ENCODE results near the gene FYN. TPM values are rescaled to one million over a fixed set of nuclear protein-coding genes. Genes with fewer than 3 reads are reported as not detected.
A peak's percentile ranks its signal among the peaks of the same experiment; 100 is the strongest.
"Not testable (repeated sequence)": the region's sequence is repeated elsewhere in the genome, so short reads cannot be mapped to it uniquely, and the experiment has no call there.

FYN gene
- total RNA-seq, 1 experiment from 2014 or later = 26.6 TPM

- DNase-seq (ENCODE audit: low spot score) = no peak
Measured at GRCh38 chr6:111685058-111685457, 188.2 kb downstream of the FYN start.

- DNase-seq (ENCODE audit: low spot score) = peak; percentile 11
Measured at GRCh38 chr6:111683749-111684267, 189.4 kb downstream of the FYN start.

DNA sequence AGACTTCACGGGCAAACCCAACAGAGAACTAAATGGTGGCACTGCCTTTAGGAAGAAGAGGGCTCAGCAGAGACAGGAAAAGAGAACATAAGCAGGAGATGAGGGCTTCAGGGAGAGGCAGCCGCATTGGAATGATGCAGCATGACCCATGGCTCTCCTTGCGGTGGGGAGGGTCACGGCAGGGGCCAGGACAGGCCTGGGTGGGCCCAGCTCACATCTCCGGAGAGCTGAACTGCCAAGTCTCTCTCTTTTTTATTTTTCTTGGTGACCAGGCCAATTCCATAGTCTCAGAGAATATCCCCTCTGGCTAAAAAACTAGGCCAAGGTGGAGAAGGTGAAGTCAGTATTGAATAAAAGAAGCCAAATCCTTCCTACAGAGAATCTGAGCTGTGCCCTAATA lies 190.1 kb downstream of the FYN start:
- DNase-seq (ENCODE audit: low spot score) = no peak

GRCh38 chr6:111681860-111682259 lies 191.4 kb downstream of the FYN start:
- no peak for DNase-seq (ENCODE audit: low spot score)

DNA sequence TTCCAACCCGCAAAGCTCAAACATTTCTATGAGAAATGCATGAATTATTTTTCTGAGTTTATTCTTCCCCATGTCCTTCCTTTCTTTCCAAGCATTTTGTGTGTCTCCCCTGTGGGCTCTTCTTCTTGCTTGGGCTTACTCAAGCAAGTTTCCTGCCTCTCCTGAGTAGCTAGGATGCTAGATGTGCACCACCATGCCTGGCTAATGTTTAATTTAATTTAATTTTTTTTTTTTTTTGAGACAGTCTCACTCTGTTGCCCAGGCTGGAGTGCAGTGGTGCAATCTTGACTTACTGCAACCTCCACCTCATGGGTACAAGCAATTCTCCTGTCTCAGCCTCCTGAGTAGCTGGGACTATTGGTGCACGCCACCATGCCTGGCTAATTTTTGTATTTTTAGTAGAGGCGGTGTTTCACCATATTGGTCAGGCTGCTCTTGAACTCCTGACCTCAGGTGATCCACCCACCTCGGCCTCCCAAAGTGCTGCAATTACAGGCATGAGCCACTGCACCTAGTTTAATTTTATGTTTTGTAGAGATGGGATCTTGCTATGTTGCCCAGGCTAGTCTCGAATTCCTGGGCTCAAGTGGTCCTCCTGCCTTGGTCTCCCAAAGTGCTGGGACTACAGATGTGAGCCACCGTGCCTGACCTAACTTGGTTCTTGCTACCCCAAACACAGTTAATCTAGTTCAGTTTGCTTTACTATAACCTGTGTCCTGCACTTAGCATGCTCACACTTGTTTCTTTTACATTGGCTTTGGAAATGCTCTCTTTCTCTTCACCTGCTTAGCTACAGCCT lies 192.2 kb downstream of the FYN start:
- not testable (repeated sequence) for DNase-seq (ENCODE audit: low spot score)

DNA sequence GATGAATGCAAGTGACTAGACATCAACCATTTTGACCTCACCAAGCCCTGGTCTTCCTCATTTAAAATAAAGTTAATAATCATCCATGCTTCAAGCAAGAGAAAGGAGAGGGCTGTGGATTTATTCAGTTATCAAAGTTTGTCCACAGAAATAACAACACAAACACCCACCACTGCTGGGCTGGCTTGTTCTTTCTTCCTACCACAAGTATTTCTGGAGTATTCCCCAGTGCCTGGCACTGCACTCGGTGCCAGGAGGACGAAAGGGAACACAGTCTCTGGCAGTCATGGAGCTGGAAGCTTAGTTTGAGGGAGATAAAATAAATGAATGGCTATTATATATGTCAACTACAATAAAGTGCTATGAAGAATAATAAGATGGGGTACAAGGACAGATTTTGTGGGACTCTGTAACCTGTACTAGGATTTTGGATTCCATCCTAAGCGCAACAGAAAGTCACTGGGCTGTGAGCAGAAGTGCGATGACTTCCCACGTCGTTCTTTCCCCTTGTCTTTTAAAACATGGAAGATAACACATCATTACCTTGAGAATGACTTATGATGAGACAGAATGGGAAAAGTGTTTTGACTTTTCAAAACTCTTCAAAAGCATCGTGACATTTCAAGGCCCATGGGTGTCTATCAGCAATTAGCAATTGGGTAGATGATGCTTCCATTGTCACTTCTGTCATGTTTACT lies 193.1 kb downstream of the FYN start:
- no peak for DNase-seq (ENCODE audit: low spot score)

DNA sequence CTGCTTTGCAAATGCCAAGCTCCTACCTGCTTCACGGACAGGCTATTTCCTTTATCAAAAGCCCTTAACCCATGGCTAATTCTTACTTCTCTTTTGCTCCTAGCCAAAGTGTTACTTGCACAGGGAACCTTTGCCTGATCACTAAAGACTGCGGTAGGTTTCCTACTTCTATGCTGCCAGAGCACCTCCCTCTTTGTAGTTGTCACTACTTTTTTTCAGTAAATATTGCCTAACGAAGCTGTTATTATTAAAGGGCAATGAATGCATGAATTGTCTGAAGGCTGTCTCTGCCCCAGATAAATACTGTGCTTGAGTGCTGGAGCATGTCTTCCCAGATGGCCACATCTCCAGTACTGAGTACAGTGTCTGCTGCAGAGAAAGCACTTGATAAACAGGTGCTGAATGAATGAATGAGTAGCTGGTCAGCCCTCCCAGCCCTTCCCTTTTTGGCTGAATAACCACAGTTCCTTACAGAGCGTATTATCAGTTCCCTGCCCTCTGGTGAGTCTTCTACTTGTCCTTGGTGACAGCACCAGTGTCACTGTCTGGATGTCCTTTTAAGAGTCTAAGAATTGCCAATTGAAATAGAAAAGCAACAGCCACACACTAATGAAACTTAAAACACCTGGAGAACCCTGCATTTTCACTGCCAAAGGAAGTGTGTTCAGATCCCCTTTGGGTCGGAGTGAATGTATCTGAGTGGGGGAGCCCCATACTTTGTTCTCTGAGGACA lies 194.0 kb downstream of the FYN start:
- no peak for DNase-seq (ENCODE audit: low spot score)

- no peak for DNase-seq (ENCODE audit: low spot score)
Measured at GRCh38 chr6:111677249-111677990, 195.8 kb downstream of the FYN start.

DNA sequence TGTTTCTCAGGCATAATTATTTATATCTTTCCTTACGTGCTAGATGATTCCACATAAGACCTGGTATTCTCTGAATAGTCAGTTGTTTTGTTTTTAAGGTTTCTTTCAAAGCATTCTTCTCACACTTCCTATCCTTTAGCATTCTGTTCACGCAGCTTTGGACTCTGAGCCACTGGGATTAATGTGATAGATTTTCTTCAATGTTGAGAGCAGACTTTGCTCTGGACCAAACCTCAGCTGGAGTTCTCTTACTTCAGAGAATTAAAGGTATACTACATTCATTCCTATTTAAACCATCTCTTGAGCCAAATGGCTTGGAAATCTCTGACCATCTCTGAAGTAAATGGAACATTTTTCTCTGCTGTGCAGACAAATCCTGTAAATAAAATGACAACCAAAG lies 196.9 kb downstream of the FYN start:
- no peak for DNase-seq (ENCODE audit: low spot score)

GRCh38 chr6:111674883-111675282 lies 198.4 kb downstream of the FYN start:
- DNase-seq (ENCODE audit: low spot score) = no peak

DNA sequence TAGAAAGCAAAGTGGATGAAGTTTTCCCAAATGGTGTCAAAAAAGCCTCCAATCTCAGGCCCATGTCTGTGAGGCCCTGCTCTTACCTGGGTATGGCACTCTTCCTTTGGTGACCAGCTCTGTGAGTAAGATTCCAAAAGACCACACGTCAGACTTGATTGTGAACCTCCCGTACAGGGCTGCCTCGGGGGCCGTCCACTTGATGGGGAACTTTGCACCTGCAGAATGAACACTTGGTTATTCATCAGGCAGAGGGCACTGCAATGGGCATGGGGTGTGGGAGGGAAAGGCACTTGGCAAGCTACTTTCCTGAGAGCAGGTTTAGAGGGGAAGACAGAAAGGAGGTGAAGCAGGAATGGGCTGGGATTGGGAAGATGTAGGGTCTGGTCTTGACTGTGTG lies 198.8 kb downstream of the FYN start:
- no peak for DNase-seq (ENCODE audit: low spot score)

- no peak for DNase-seq (ENCODE audit: low spot score)
Measured at GRCh38 chr6:111673937-111674336, 199.3 kb downstream of the FYN start.

DNA sequence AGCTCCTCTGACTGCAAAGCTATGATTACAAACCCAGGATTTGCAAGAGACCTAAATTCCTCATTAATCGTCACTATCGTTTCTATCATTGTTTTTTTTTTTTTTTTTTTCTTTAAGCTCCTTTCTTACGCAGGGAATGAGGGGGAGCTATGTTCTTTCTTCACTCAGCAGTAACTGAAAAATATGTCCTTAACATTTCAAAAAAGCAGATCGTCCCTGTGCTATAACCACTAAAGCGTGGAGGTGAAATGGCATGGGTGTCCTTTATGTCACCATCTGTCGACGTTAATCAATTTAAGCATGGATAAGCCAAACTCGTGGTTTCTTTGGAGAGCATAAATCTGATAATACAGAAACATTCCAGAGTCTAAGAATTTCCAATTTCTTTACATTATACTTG lies 199.7 kb downstream of the FYN start:
- no peak for DNase-seq (ENCODE audit: low spot score)

- no peak for DNase-seq (ENCODE audit: low spot score)
Measured at GRCh38 chr6:111672761-111673450, 200.3 kb downstream of the FYN start.

DNA sequence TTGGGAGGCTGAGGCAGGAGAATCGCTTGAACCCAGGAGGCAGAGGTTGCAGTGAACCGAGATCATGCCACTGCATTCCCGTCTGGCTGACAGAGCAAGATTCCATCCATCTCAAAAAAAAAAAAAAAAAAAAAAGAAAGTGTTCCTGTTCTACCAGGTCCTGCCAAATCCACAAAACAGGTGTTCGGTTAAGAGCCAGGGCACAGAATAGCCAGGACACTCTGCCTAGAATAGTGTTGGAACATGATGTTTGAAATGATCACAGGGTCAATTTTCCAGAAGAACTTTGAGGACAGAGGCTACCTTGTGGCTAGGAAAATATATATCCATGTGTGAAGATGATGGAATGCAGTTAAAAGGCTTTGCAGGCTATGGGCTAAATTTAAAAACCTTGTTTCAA lies 203.9 kb downstream of the FYN start:
- no peak for DNase-seq (ENCODE audit: low spot score)

GRCh38 chr6:111668410-111668809 lies 204.8 kb downstream of the FYN start:
- no peak for DNase-seq (ENCODE audit: low spot score)

DNA sequence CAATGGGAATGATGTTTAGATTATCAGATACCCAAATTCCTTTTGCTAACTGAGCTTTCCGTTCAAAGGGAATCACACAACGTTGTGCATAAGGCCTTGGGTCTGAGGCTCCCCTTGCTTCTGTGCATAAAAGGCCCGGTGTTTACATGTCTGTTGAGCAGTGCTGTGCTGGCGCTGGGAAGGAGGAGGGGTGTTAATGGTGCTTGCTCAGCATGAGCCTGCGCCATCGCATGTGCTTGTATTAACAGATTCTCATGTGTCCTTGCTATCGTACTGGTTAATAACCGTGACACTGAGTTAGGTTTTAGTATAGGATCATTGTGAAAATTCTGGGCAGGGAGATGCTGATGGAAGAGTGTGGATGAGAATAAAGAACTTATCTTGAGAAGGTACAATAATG lies 205.3 kb downstream of the FYN start:
- no peak for DNase-seq (ENCODE audit: low spot score)

- no peak for DNase-seq (ENCODE audit: low spot score)
Measured at GRCh38 chr6:111666847-111667246, 206.4 kb downstream of the FYN start.

DNA sequence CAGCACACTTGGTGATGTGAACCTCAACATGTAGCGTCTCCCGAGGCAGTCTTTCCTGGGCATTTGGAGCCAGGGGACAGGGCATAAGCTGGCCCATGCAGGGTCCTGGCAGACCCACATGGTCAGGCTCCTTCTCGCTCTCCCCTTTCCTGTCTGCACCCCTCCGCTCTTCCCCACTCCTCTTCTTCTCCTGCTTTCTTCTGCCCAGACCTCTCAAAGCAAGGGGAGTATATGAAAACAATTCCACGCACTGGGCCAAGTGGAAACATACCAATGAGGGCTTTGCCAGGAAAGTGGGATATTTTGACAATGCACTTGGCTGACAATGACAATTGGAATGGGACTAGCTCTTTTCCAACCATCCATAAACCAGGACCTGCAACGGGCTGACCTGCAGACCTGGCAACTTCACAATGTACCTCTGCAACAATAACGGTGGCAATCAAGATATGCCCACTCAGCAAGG lies 208.7 kb downstream of the FYN start:
- DNase-seq (ENCODE audit: low spot score) = no peak

- DNase-seq (ENCODE audit: low spot score) = no peak
Measured at GRCh38 chr6:111663692-111664564, 209.3 kb downstream of the FYN start.

Data from A172 (cell line).